ENCODE measurements around the gene SPRR1A. TPM values are rescaled to one million over a fixed set of nuclear protein-coding genes. Genes with fewer than 3 reads are reported as not detected.

SPRR1A gene
- total and polyA plus RNA-seq, 2 of the 4 experiments (the other 2 are of a cell fraction) = not detected

DNA sequence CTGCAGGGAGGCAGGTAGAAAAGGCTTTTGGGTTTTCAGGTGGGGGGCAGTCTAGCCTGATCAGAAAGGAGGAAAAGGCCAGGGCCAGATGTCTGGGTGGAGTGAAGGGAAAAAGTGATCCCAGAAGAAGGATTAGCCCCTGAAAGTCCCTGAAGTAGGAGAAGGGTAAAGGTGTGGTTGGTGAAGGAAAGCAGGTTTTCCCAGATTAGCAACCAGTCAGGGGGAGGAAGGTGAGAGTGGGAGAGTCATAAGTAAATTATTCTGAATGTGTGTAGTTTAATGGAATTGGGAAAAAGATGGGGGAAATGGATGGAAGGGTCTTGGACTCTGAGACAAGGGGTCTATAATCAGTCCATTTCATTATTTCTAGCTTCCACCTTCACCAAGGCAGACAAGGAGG is 647 bp upstream of the SPRR1A start:
- H3K9me1 ChIP-seq (ENCODE audit: insufficient read depth, low read length) = no peaks in the 10 kb centered on the region
- no peaks in the 10 kb centered on the region for H3K79me1 ChIP-seq (ENCODE audit: low read depth in 1 of 2, low read length in 2 of 2)
- intact Hi-C loops (cut with micrococcal nuclease) (no loop called here), in situ Hi-C loops (cut with MboI; ENCODE audit: low sequenced_read_pairs) (no loop called here), dilution Hi-C loops (cut with HindIII; ENCODE audit: low sequenced_read_pairs, unreplicated experiment) (no loop called here)
- H3K4me1 ChIP-seq (ENCODE audit: control insufficient read depth, insufficient read depth, low read length) = no peaks in the 10 kb centered on the region
- TF ChIP-seq RFX5 (IDR thresholded peaks at IDR 0.05; ENCODE audit: low read depth, low read length) (no peak), RCOR1 (IDR thresholded peaks at IDR 0.05; ENCODE audit: insufficient replicate concordance, low read length) (no peak)
- no peak overlapping the region for H4K91ac ChIP-seq (ENCODE audit: insufficient read depth, low read depth, low read length)
- H2BK20ac ChIP-seq (ENCODE audit: low read depth, low read length) = no peak overlapping the region
- no peaks in the 10 kb centered on the region for H3K27me3 ChIP-seq (ENCODE audit: control insufficient read depth, insufficient read depth, low read length)
- H3K4ac ChIP-seq (ENCODE audit: low read depth, low read length) = no peak overlapping the region
- no peak overlapping the region for H4K5ac ChIP-seq (ENCODE audit: low read depth, low read length)
- ATAC-seq (ENCODE audit: low read depth) (no peak), DNase-seq (no peak)
- ChIA-PET POLR2A (ENCODE audit: unreplicated experiment) (no interaction called here), CTCF (interaction anchor here (0.6 kb wide), 1 partner anchor 12 kb away, joined by 3 read pairs; no protein-coding TSS in a partner anchor)
- H3K9ac ChIP-seq (ENCODE audit: low read depth, low read length) = no peak overlapping the region
- H3K56ac ChIP-seq (ENCODE audit: extremely low read depth, insufficient read depth, low read length) = no peak overlapping the region
- no peak overlapping the region for H3K23ac ChIP-seq (ENCODE audit: low read depth, low read length)
- no peaks in the 10 kb centered on the region for H3K36me3 ChIP-seq (ENCODE audit: control insufficient read depth, insufficient read depth, low read length)
- no peak overlapping the region for H3K4me2 ChIP-seq (ENCODE audit: low read depth, low read length)
- H2AFZ ChIP-seq (replicated peaks; ENCODE audit: low read length, poor library complexity) = no peak overlapping the region
- no peak overlapping the region for H2BK15ac ChIP-seq (ENCODE audit: low read depth, low read length)
- H2AK9ac ChIP-seq (replicated peaks; ENCODE audit: low read depth, low read length, poor library complexity) = no peak overlapping the region
- no peak overlapping the region for H3K18ac ChIP-seq (ENCODE audit: low read depth, low read length)
- H2BK5ac ChIP-seq (ENCODE audit: low read depth, low read length, poor library complexity, severe bottlenecking) = no peak overlapping the region
- no TSS peak for BruUV-seq (replicated peaks)
- no peak overlapping the region for H3K27ac ChIP-seq (ENCODE audit: insufficient read depth, low read length)
- H2AK5ac ChIP-seq (ENCODE audit: low read depth, low read length) = no peak overlapping the region
- H4K8ac ChIP-seq (ENCODE audit: low read depth in 2 of 2, low read length in 2 of 2) = no peak overlapping the region
- no peaks in the 10 kb centered on the region for H4K20me1 ChIP-seq (ENCODE audit: insufficient read depth, low read length)
- H3K4me3 ChIP-seq (ENCODE audit: insufficient read depth, low read depth, low read length) = no peak overlapping the region
- no peak overlapping the region for H2BK120ac ChIP-seq (ENCODE audit: low read depth, low read length)
- H3K9me3 ChIP-seq (ENCODE audit: control insufficient read depth, insufficient read depth, low read length) = no peaks in the 10 kb centered on the region
- no peak overlapping the region for H3K14ac ChIP-seq (replicated peaks; ENCODE audit: low read depth, low read length)
